HG02678 (cell line): Measurements from ENCODE around the gene PHKG1.
"Not testable (repeated sequence)": the region's sequence is repeated elsewhere in the genome, so short reads cannot be mapped to it uniquely, and the experiment has no call there.

Experiments used
- ATAC-seq: cut with Tn5 transposase; IDR thresholded peaks from one replicate; pipeline ENCODE4 v1.9.1; 2021; ENCODE audit warnings: mild to moderate bottlenecking, moderate library complexity; ENCODE audit not compliant: unreplicated experiment

Gene PHKG1

DNA sequence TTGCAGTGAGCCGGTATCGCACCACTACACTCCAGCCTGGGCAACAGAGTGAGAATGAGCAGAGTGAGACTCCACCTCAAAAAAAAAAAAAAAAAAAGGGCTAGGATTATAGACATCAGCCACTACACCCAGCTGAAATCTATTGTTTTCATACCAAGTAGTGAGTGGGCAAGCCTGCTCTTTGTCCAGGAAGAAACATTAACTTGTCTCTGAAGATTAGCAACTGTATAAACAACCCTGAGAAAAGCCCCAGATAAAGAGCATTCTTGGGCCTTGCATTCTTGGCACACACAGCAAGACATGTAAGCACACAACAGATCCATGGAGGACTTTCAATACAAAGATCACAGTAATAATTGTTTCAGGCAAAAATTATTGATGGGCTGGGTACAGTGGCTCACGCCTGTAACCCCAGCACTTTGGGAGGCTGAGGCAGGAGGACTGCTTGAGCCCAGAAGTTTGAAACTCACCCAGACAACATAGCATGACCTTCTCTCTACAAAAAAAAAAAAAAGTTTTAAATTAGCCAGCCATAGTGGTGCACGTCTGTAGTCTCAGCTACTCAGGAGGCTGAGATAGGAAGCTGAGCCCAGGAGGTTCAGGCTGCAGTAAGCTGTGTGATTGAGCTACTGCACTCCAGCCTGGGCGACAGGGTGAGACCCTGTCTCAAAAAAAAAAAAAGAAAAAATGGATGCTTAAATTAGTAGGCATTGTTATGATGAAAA lies 45.9 kb downstream of the PHKG1 start:
- no peak for ATAC-seq

DNA sequence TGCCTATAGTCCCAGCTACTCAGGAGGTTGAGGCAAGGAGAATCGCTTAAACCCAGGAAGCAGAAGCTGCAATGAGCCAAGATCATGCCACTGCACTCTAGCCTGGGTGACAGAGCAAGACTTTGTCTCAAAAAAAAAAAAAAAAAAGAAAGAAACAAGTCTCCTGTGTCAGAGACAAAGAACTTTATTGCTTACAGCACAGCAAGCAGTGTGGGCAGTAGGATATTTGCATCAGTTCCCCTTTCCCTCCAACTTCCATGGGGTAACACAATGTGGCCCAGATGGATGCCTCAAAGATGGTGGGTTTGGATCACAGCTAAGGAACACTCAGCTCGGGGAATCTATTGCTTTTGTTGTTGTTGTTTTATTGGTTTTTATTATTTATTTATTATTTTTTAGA lies 47.0 kb downstream of the PHKG1 start:
- ATAC-seq: not testable (repeated sequence)

DNA sequence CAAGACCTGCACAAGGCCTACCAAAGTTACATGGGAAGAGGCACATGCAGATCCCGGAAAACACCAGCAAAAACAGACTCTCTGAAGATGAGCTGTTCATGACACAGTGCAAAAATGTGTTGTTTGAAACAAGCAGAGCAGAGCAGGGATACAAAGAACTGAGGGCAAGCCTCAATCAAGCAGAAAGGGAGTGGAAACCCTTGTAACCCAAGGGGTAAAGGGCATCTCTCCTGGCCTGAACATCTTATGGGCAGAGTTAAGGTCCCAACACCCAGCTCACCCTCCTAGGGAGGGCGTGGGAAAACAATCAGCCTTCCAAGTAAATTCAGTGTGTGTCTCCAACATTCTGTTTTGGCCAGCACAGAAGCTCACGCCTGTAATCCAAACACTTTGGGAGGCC lies 52.0 kb downstream of the PHKG1 start:
- no peak for ATAC-seq

DNA sequence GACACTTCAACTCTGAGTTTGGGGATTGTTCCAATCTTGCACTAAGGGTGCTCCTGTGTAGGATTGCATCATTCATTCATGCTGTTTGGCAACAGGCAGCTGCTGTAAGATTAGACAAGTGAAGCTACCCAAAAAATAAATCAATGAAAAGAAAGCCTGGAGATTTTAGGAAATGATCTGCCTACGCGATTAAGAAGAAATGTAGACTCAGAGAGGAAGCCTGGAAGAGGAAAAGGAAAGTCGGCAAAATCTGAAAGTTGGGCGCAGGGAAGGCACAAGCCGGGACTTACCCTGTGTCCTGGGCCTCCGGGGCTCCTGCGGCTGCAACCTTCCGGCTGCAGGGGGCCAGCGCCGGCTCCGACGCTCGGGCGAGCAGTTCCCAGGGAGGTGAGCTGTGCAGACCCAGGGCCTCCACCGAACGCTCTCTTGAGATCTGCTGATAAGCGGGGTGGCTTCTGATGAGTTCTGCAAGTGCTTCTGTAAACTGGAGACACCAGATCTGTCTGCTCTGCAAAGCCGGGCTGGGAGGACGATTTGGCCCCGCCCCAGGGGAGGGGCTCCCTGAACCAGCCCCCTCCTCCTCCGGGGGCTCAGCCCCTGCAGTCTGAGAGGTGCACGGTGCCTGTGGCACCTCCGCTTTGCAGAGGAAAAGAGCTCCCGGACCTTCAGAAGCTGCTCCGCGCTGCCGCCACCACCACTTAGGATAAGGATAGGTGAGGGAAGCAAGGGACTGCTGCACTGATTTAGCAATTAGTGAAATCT lies 58.9 kb downstream of the PHKG1 start:
- peak; percentile 98 for ATAC-seq

DNA sequence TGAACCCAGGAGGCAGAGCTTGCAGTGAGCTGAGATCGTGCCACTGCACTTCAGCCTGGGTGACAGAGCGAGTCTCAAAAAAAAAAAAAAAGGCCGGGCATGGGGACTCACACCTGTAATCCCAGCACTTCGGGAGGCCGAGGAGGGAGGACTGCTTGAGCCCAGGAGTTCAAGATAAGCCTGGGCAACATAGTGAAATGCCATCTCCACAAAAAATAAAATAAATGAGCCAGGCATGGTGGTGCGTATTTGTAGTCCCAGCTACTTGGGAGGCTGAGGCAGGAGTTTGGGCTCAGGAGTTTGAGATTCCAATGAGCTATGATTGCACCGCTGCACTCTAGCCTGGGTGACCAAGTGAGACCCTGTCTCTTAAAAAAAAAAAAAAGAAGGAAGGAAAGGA lies 60.2 kb downstream of the PHKG1 start:
- ATAC-seq: not testable (repeated sequence)

DNA sequence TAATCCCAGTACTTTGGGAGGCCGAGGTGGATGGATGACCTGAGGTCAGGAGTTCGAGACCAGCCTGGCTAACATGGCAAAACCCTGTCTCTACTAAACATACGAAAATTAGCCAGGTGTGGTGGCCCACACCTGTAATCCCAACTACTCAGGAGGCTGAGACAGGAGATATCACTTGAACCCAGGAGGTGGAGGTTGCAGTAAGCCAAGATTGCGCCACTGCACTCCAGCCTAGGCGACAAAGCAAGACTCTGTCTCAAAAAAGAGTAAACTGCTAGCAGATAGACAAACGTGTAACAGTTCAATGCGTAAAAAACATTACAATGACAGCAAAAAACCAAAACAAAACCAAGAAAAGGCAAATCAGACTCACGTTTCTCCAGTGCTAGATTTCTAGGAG lies 61.2 kb downstream of the PHKG1 start:
- ATAC-seq: not testable (repeated sequence)

DNA sequence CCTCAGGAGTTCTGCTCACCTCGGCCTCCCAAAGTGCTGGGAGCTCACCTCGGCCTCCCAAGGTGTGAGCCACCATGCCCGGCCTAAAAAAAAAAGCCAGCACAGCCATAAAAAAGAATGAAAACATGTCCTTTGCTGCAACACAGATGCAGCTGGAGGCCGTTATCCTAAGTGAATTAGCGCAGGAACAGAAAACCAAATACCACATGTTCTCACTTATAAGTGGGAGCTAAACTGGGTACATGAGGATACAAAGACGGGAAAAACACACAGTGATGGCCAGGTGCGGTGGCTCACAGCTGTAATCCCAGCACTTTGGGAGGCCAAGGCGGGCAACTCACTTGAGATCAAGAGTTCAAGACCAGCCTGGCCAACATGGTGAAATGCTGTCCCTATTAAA lies 62.4 kb downstream of the PHKG1 start:
- ATAC-seq: no peak
